OCI-LY7 (cell line): ENCODE results near the gene GRB10.

ENCODE experiments used
- CTCF ChIP-seq: fragments of 200-600 bp; sonication (generic); conservative IDR thresholded peaks from 2 replicates; pipeline ENCODE4 v1.5.1; 2014; ENCODE audit warnings: mild to moderate bottlenecking, antibody characterized with exemption, low read length, moderate library complexity, mixed read lengths
- EZH2phosphoT487 ChIP-seq: fragments of 200-600 bp; sonication (generic); IDR thresholded peaks from 2 replicates; pipeline ENCODE4 v1.6.1; 2018; ENCODE audit warnings: low read depth, borderline replicate concordance, mild to moderate bottlenecking, mixed run types, antibody characterized with exemption, low read length, moderate library complexity, mixed read lengths

- TF ChIP-seq CTCF (no peak), EZH2phosphoT487 (no peak)
Measured at GRCh38 chr7:50666124-50666496, 116.6 kb downstream of the GRB10 start.
